SK-N-SH (cell line): ENCODE data around the gene GSTM3. TPM values are rescaled to one million over a fixed set of nuclear protein-coding genes. Genes with fewer than 3 reads are reported as not detected.

Experiments used
- CTCF ChIA-PET: fragments of 300-600, 350-600 bp; formaldehyde crosslinking; extraction: SDS; loops from one replicate; lab custom pipeline; 2021; lab: Yijun Ruan, JAX
- POLR2A ChIA-PET: fragments of 350-600 bp; sonication (Branson Sonifier 250); formaldehyde crosslinking; extraction: SDS; loops from one replicate; lab custom pipeline; 2020; ENCODE audit warnings: antibody characterized with exemption, inconsistent platforms; lab: Yijun Ruan, JAX
- DNase-seq: peaks from one replicate; pipeline ENCODE4 v3.0.0; 2012
- H2AFZ ChIP-seq: fragments of 200-600 bp; sonication (generic); 2 replicates; pipeline ENCODE4 v1.8.1; 2016; ENCODE audit warnings: antibody characterized with exemption, mild to moderate bottlenecking, low read depth
- H3F3A ChIP-seq: fragments of 200-600 bp; sonication (generic); replicated peaks from 2 replicates; pipeline ENCODE3; 2016; ENCODE audit warnings: antibody characterized with exemption, mild to moderate bottlenecking; ENCODE audit not compliant: insufficient read depth
- H3K27ac ChIP-seq, 2 experiments: fragments of 200-500 bp in 1 of 2; fragments of 200-600 bp in 1 of 2; sonication (Bioruptor generic) in 1 of 2; sonication (generic), shearing (Covaris generic) in 1 of 2; 2 replicates each; pipeline versions ENCODE4 v1.5.1 to v1.6.1; 2014 to 2016; ENCODE audit warnings: low read depth in 2 of 2, inconsistent platforms in 1 of 2, low read length in 1 of 2, mild to moderate bottlenecking in 1 of 2, mixed read lengths in 1 of 2
- H3K27me3 ChIP-seq: fragments of 200-600 bp; sonication (generic), shearing (Covaris generic); 2 replicates; pipeline ENCODE4 v1.6.1; 2016; ENCODE audit warnings: mixed run types; ENCODE audit not compliant: insufficient read depth
- H3K36me3 ChIP-seq, 2 experiments: fragments of 200-500 bp in 1 of 2; fragments of 200-600 bp in 1 of 2; sonication (Bioruptor generic) in 1 of 2; sonication (generic) in 1 of 2; replicated peaks in 1 of 2; 2 replicates each; pipeline versions ENCODE3 to v1.5.1; 2014 to 2016; ENCODE audit warnings: low read length in 1 of 2, mild to moderate bottlenecking in 1 of 2; ENCODE audit not compliant: insufficient read depth in 2 of 2, control insufficient read depth in 1 of 2
- H3K4me1 ChIP-seq, 2 experiments: fragments of 200-500 bp in 1 of 2; fragments of 200-600 bp in 1 of 2; sonication (Bioruptor generic) in 1 of 2; sonication (generic), shearing (Covaris generic) in 1 of 2; 2 replicates each; pipeline versions ENCODE4 v1.5.1 to v1.6.1; 2014 to 2016; ENCODE audit warnings: low read depth in 1 of 2, low read length in 1 of 2, mixed run types in 1 of 2; ENCODE audit not compliant: insufficient read depth in 2 of 2, control insufficient read depth in 1 of 2
- H3K4me2 ChIP-seq: fragments of 200-600 bp; sonication (generic), shearing (Covaris generic); 2 replicates; pipeline ENCODE4 v1.6.1; 2017; ENCODE audit warnings: mixed run types
- H3K4me3 ChIP-seq, 2 experiments: fragments of 200-500 bp in 1 of 2; fragments of 200-600 bp in 1 of 2; sonication (Bioruptor generic) in 1 of 2; sonication (generic), shearing (Covaris generic) in 1 of 2; 2 replicates each; pipeline versions ENCODE4 v1.5.1 to v1.8.1; 2014 to 2016; ENCODE audit warnings: low read depth in 2 of 2, inconsistent platforms in 1 of 2, low read length in 1 of 2, mild to moderate bottlenecking in 1 of 2, mixed read lengths in 1 of 2, moderate library complexity in 1 of 2
- H3K79me2 ChIP-seq: fragments of 200-600 bp; sonication (generic); 2 replicates; pipeline ENCODE4 v1.8.1; 2017; ENCODE audit warnings: mild to moderate bottlenecking; ENCODE audit not compliant: insufficient read depth
- H3K9ac ChIP-seq: fragments of 200-600 bp; sonication (generic); 2 replicates; pipeline ENCODE4 v1.6.1; 2017; ENCODE audit warnings: mixed run types
- H3K9me2 ChIP-seq: fragments of 200-600 bp; sonication (generic); 2 replicates; pipeline ENCODE4 v1.6.1; 2017; ENCODE audit warnings: mixed run types
- H3K9me3 ChIP-seq: fragments of 200-600 bp; sonication (generic); 2 replicates; pipeline ENCODE4 v1.6.1; 2017; ENCODE audit warnings: mixed run types, mild to moderate bottlenecking, moderate library complexity
- H4K20me1 ChIP-seq: fragments of 200-600 bp; sonication (generic); 2 replicates; pipeline ENCODE4 v1.6.1; 2017; ENCODE audit warnings: mild to moderate bottlenecking, mixed run types; ENCODE audit not compliant: insufficient read depth
- CTCF ChIP-seq: fragments of 200-600 bp; sonication (generic); IDR thresholded peaks from 2 replicates; pipeline ENCODE4 v1.6.1; 2017; ENCODE audit warnings: antibody characterized with exemption, mild to moderate bottlenecking, moderate library complexity
- EZH2phosphoT487 ChIP-seq: fragments of 200-600 bp; sonication (generic); IDR thresholded peaks from 2 replicates; pipeline ENCODE4 v1.6.1; 2017; ENCODE audit warnings: low read depth, mixed run types, mild to moderate bottlenecking, antibody characterized with exemption, moderate library complexity, borderline replicate concordance
- FOSL2 ChIP-seq: IDR thresholded peaks from 2 replicates; pipeline ENCODE4 v1.4.0; 2012; ENCODE audit warnings: low read depth, mild to moderate bottlenecking, moderate library complexity, borderline replicate concordance
- GATA2 ChIP-seq: sonication (generic); formaldehyde crosslinking; IDR thresholded peaks from 2 replicates; pipeline ENCODE4 v1.5.0; 2020; ENCODE audit warnings: mild to moderate bottlenecking, missing genetic modification reagents
- MEF2A ChIP-seq: IDR thresholded peaks from 2 replicates; pipeline ENCODE4 v1.4.0; 2012; ENCODE audit warnings: low read depth, borderline replicate concordance
- MXI1 ChIP-seq: IDR thresholded peaks from 2 replicates; pipeline ENCODE4 v1.6.1; 2012; ENCODE audit warnings: mild to moderate bottlenecking, low read depth, low read length, improper control_type of control experiment
- NFIC ChIP-seq: IDR thresholded peaks from 2 replicates; pipeline ENCODE4 v1.4.0; 2012; ENCODE audit warnings: borderline replicate concordance
- PBX3 ChIP-seq: IDR thresholded peaks from 2 replicates; pipeline ENCODE4; 2012
- REST ChIP-seq: IDR thresholded peaks from 2 replicates; pipeline ENCODE4 v1.6.1; 2012; ENCODE audit warnings: mild to moderate bottlenecking, low read depth, low read length, moderate library complexity
- RXRA ChIP-seq: IDR thresholded peaks from 2 replicates; pipeline ENCODE4 v1.4.0; 2012; ENCODE audit warnings: low read depth, mild to moderate bottlenecking, borderline replicate concordance
- TEAD4 ChIP-seq: IDR thresholded peaks from 2 replicates; pipeline ENCODE4 v1.4.0; 2012; ENCODE audit warnings: mild to moderate bottlenecking, borderline replicate concordance; ENCODE audit not compliant: insufficient read depth
- WGBS: methylation state at CpG from one replicate; pipeline ENCODE4 v1.1.6; 2017; ENCODE audit warnings: low lambda C conversion rate; 5-methylcytosine and 5-hydroxymethylcytosine counted together
- polyA plus RNA-seq, 3 experiments: library from polyadenylated mRNA; depleted of rRNA; stranded (reverse); fragments of >200 nt; gene quantifications; 2 replicates each; pipeline ENCODE4 v1.2.3, GENCODE V29; 2012

The GSTM3 gene
- polyA plus RNA-seq, 1 of the 3 experiments (the other 2 are of a cell fraction), result 86.6 TPM

- Histone ChIP-seq H3K27ac (no peak overlapping the region), H3K79me2 (no peaks in the 10 kb centered on the region), H3K4me3 (no peak overlapping the region), H3K27me3 (no peaks in the 10 kb centered on the region), H3K36me3 (no peaks in the 10 kb centered on the region), H3K4me1 (peaks cover 0 to 13% of the 10 kb centered on the region in 2 experiments; a peak in 1 of 4 replicates), H3K9ac (no peak overlapping the region), H3K4me2 (no peak overlapping the region), H3K9me3 (peaks cover 3% of the 10 kb centered on the region; the same call in 1 of the 2 replicates), H4K20me1 (no peaks in the 10 kb centered on the region), H2AFZ (no peak overlapping the region), H3K9me2 (no peaks in the 10 kb centered on the region), H3F3A (no peaks in the 10 kb centered on the region)
- no peak for DNase-seq
- 53% methylated on average over 2 of the region's 6 CpGs for WGBS
- no peak for TF ChIP-seq FOSL2
- TF ChIP-seq NFIC, result no peak
- no peak for TF ChIP-seq RXRA
- TF ChIP-seq EZH2phosphoT487, result no peak
- TF ChIP-seq GATA2, result no peak
- TF ChIP-seq CTCF, result no peak
- TF ChIP-seq REST, result no peak
- POLR2A ChIA-PET, result interaction anchor here (0.6 to 2.3 kb wide), 4 partner anchors 208 to 236 kb away, joined by 3 to 12 read pairs (median 4); partner anchors contain the start of genes AHCYL1 and GNAI3
- CTCF ChIA-PET, result interaction anchor here (0.7 to 27.7 kb wide), 50 partner anchors 8 to 286 kb away, joined by 3 to 822 read pairs (median 5); partner anchors contain the start of genes AHCYL1, GPR61 and STRIP1
Observed at GRCh38 chr1:109776206-109776835, 35.5 kb upstream of the GSTM3 start.

GRCh38 chr1:109775398-109775797, 34.6 kb upstream of the GSTM3 start:
- H3K4me2 ChIP-seq, result no peak overlapping the region

More at GRCh38 chr1:109775398-109775797, 34.6 kb upstream of the GSTM3 start:
- H2AFZ ChIP-seq, result no peak overlapping the region
- 13% methylated on average over 1 of the region's 1 CpG for WGBS
- H3K4me3 ChIP-seq, result no peak overlapping the region
- CTCF ChIA-PET, result interaction anchor here (0.8 to 27.7 kb wide), 14 partner anchors 12 to 281 kb away, joined by 3 to 822 read pairs (median 28); partner anchors contain the start of genes AHCYL1, CYB561D1 and EPS8L3
- no peak for TF ChIP-seq EZH2phosphoT487
- no peak for TF ChIP-seq TEAD4
- peak; percentile 35; the same call in 1 of the 2 replicates for TF ChIP-seq PBX3
- TF ChIP-seq MEF2A, result no peak
- no peak for TF ChIP-seq MXI1
- no peak for DNase-seq
- H3K36me3 ChIP-seq, result no peaks in the 10 kb centered on the region
- no peaks in the 10 kb centered on the region for H3K9me3 ChIP-seq
- POLR2A ChIA-PET, result interaction anchor here (2.0 to 2.3 kb wide), 2 partner anchors 209 to 210 kb away, joined by 12 to 18 read pairs; partner anchors contain the start of gene AHCYL1
- peaks cover 0 to 19% of the 10 kb centered on the region in 2 experiments; a peak in 1 of 4 replicates for H3K4me1 ChIP-seq
- no peak overlapping the region for H3K27ac ChIP-seq
- H3K9me2 ChIP-seq, result no peaks in the 10 kb centered on the region
- H3F3A ChIP-seq, result no peaks in the 10 kb centered on the region
- H3K79me2 ChIP-seq, result no peaks in the 10 kb centered on the region
- no peak overlapping the region for H3K9ac ChIP-seq
- no peaks in the 10 kb centered on the region for H3K27me3 ChIP-seq
- no peaks in the 10 kb centered on the region for H4K20me1 ChIP-seq
